Kidney capillary endothelial cell (primary cell): ENCODE measurements around the gene NDUFA6.

Source experiments
- DNase-seq: peaks from one replicate; pipeline ENCODE4 v3.0.0-alpha.2; 2018; ENCODE audit warnings: low spot score

NDUFA6 gene

DNA sequence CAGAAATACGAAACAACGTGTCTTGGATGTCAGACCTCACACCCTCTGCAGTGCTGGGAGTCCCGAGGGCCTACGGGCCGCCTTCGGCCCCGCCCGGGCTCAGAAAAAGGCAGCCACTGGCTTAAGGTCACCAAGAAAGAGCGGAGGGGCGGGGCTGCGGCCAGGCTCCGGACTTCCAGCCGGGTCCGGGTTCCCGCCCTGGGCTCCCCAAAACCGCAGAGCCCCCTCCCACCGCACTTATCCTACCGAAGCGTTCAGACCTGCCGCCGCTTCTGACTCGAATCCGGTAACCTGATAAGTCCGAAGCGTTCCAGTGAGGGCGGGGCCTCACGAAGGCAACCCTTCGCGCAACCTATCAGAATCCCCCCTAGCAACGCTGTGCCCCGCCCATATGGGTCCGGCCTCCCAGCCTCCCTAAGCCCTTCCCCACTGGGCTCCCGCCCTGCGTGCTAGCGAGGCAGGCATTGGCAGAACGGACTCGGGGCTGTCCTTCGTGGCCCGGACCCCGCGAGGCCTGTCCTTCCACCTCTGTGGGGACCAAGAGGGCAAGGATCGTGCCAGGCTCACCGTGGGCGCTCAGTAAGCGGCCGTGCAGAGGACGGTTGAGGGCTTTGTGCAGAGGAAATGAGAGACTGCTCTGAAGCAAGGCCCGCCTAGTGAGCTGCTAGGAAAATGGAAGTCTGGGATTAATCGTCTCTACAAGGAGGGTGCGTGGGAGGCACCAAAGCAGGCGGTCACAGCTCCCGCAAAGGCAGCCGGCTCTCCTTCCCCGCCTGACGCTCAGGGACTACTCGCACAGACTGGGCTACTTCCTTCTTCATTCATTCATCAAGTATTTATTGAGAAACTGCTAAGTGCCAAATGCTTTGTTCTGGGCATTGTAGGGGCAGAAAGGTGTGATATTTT, 19.8 kb downstream of the NDUFA6 start, which contains the start of gene NAGA:
TSS of gene NAGA (minus strand) at position 296 of the 906 bp plus-strand sequence. CDS start 515 bp downstream, outside the sequence.
- DNase-seq: peak; percentile 87

DNA sequence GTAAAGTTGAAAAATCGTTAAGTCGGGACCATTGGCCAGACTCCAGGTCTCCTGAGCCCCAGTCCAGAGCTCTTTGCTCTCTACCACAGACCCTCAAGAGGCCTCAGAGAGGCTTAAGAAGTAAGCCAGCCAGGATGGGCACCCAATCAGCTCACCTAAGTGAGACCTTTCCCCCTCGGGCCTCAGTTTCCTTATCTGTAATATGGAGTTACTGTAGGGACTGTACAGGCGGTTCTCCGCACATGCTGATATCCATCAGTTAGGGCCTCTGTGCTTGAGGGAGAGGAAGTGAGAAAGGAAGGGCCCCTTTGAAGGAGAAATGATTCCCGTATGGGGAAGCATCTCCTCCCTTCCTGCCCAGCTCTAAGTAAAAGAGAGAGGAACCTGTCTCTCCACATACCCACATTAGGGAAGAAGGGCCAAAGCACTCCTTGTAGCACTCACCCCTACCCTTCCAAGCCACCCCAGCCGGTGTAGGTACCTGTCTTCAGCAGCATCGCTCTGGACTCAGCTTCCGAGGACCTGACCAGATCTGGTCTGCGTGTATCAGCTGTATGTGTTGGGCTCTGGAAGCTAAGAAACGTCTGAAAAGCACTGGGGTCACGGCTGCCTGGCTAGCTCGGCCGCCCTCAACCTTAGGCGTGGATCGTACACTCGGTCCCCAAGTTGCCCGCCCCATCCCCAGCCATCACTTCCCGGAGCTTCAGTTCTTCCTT, 20.6 kb downstream of the NDUFA6 start:
- no peak for DNase-seq

DNA sequence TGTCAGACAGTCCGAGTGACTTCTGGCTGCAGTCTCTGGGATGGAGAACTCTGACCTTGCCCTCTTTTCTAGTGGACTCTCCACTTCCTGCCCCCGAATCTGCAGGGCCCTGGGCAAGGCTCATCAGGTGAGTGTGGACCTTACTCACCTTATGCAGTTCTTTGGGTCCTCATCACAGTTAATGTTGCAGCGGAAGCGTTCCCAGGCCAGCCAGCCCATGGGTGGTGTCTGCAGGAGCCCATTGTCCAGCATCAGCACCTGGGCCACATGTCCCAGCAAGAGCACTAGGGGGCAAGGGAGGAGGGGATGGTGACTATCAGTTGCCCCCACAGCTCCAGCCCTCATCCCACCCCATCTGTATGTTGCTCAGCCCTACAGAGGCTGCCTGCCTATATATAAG, 22.3 kb downstream of the NDUFA6 start:
- DNase-seq: no peak

DNA sequence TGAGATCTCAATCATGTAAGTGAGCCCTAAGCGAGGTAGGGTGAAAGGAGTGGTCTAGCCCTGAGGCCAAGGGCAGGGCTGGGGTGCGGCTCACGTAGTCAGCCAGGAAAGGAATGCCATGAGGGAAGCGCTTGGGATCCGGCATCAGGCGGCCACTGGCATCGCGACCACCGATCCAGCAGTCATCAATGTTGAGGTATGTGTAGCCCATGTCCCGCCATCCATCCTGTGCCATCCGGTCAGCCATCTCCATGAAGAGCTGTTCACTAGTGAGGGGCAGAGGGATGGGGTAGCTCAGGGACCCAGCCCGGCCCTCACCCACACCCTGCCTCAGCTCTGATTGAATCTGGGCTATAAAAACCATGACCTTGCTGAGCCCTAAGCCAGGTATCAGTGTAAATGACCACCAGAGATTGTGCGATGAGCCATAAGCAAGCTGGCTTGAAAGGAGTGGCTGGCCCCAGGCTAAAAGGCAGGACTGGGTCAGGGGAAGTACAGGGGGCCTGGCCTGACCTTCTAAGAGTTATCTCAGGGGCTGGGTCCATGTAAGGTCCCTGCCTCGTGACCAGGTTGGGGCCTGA, 22.8 kb downstream of the NDUFA6 start:
- DNase-seq: no peak

DNA sequence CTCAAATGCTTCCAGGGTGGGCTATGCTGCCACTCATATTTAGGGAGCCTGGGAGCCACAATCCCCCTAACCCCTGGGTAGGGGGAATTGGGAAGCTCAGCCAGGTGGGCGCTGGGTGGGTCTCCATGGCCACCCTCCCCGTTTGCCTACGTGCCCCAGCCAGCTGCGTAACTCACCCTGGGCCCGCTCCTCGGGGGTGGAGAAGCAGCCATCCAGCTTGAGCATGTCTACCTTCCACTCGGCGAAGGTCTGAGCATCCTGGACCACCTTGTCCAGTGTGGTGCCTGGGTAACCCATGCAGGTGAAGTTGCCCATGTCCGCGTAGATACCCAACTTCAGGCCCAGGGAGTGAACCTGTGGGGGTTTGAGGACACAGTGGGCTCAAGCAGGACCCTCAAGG, 23.6 kb downstream of the NDUFA6 start:
- DNase-seq: no peak

DNA sequence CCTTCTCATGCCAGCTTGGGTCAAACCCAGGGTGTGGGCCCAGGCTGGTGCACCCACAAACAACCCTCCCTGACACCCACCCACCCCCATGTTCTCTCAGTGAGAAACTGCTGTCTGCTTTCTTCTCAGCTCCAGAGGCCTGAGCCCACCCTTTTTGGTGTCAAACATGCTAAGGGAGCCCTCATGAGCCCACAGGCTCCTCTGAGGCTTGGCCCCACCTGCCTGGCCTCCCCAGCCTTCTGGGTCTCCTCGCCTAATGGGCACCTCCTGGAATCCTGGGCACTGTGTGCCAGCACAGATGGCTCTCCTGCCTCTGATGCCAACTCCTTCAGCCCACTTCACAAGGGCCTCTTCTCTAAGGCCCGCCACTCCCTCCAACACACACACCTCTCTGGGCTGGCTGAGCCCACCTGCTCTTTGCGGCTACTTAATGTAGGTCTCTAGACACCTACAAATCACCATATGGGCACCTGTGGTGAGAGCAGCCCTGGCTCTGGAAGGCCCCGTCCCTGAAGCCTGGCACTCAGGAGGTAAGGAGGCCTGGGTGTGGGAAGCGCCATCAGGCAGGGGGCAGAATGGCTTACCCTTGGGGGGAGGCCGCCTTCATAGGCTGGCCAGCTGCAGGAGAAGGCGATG, 24.3 kb downstream of the NDUFA6 start:
- no peak for DNase-seq

DNA sequence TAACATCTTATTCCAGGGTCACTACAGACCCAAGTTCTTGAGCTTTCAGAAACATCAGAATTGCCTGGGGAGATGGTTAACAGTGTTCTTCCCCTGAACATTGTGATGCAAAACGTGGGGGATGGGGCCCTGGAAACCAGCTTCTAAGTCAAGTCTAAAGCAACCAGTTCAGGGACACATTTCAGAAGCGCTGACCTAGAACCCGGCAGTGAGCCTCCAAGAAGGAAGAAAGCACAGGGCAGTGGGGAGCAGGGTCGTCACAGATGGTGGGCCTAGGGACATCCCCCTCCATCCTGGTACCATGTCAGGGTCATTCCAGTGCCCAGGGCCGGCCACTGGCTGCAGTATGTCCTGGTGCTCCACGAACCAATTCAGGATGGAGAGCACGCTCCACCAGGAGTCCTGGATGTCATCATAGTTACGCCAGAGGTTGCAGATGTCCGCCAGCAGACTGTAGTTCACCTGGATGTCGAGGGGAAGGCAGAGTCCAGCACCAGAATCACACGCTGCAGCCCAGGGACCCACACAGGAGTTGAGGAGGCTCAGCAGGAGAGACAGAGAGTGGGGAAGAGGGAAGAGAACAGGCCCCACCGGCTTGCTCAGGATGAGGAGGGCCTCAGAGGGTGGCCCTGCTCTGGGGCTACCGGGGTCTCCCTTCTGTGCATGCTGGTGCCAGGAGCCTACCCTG, 25.0 kb downstream of the NDUFA6 start:
- DNase-seq: no peak

DNA sequence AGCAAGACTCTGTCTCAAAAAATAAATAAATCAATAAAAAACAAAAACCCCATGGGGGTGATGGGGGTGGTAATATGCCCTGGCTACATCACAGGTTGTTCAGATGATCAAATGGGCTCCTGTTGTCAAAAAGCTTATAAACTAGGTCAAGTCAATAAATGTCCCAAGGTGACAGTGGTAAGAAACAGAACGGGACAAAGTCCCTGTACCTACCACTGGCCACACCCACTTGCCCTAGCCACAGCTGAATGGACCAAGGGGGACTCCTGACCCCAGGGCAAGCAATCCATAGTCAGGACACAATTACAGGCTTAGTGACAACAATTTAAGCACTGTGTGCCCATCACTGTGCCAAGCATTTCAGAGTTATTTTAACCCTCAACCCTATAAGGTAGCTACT, 25.9 kb downstream of the NDUFA6 start:
- DNase-seq: no peak

DNA sequence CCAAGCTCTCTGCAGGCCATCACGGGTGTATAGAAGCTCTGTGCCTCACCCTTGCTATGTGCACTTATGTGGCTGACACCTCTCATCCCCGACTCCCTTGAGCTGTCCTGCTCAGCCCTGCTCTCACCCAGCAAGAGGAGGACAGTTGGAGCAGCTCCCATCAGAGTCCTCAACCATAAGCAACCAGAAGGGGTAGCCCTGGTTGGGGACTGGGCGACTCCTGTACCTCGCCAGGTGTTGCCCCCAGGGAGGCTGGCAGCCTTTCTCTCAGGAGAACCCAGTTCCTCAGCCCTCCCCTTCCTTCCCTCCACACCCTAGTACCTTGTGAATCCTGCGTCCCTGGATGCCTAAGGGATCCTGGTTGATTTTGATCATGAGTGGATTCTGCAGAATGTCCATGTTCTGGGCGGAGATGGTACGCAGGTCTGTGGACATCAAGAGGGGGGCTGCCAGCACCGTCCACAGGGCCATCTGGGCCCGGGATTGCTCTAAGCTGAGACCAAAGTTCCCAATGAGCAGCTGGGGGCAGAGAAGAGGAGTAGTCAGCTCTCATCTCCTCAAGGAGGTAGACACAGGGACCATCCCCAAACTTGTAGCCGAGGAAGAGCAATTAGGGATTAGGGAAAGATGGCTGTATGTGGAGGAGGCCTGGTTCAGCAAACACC, 27.9 kb downstream of the NDUFA6 start:
- DNase-seq: no peak

DNA sequence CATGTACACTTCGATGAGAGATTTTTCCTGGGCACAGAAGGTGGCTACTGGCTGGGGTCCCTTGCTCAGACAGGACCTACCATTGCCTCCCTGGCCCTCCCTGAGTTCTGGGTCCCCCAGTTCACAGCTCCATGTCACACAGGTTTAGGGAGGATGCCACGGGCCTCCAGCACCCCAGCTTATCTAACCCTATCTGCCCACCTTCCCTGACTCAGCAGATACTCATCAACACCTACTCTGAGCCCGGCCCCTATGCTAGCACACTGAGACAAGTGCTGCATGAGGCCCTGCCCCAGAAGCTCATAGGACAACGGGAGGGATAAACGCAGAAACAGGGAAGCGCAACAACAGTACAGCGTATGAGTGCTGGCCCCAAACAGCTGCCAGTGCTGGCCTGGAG, 29.5 kb downstream of the NDUFA6 start:
- DNase-seq: no peak

DNA sequence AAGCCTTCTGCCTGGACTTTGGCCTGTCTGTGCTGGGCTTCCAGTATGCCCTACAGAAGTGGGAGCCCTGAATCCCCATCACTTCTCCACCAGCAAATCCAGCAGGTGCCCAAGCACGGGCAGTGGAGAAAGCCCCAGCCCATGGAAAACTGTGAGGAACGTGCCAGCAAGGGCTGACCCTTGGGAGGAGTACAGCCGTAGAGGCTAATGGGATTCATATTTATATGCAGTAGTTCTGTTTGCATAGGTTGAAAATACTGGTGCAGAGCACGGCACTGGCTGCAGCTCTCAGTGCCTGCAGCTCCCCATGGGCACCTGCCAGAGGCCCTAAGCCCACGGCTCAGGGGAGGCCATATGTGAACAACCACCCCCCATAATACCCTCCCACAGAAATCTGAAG, 30.1 kb downstream of the NDUFA6 start:
- DNase-seq: no peak

DNA sequence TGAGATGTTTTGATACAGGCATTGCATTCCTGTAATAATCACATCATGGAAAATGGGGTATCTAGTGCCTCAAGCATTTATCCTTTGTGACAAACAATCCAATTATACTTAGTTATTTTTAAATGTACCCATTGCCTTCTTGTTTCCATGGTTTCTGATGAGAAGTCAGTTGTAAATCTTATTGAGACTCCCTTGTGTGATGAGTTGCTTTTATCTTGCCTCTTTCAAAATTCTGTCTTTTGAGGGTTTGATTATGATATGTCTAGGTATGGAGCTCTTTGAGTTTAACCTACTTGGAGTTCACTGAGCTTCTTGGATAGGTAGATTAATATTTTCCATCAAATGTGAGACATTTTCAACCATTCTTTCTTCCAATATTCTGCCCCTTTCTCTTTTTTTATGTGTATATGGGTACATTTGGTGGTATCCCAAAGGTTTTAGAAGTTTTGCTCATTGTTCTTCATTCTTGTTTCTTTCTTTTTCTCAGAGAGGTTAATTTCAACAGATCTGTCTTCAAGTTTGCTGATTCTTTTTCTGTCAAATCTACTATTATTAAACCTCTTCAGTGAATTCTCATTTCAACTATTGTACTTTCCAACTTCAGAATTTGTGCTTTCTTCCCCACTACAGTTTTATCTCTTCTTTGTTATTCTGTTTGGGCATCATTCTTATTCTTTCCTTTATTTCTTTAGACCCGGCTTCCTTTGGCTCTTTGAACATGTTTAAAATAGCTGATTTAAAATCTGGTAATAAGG, 33.6 kb downstream of the NDUFA6 start:
- DNase-seq: no peak

DNA sequence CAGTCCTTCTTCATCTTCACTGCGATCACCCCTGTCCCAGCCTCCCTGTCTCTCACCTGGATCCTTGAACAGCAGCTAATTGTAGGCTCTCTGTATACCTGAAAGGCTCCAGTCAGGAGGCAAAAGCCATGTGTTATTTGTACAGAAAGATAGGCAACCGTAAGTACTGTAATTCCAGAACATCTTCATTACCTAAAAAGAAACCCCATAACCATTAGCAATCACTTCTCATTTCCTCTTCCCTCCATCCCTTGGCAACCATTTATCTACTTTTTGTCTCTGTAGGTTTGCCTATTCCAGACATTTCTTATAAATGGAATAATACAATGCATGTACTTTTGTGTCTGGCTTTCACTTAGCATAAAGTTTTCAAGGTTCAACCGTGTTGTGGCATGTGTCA, 37.8 kb downstream of the NDUFA6 start:
- no peak for DNase-seq

DNA sequence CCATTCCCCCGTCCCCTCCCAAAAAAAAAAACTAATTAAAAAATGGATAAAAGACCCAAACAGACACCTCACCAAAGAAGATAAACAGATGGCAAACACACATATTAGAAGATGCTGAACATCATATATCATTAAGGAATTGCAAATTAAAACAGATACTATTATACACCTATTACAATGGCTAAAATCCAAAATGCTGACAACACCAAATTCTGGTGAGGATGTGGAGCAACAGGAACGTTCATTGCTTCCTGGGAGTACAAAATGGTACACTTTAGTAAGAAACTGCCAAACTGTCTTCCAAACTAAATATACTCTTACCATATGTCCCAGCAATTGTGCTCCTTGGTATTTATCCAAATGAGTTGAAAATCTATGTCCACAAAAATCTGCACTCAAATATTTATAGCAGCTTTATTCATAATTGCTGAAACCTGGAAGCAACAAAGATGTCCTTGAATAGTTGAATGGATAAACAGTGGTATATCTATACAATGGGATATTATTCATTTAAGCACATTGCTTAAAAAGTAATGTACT, 39.9 kb downstream of the NDUFA6 start:
- DNase-seq: no peak

DNA sequence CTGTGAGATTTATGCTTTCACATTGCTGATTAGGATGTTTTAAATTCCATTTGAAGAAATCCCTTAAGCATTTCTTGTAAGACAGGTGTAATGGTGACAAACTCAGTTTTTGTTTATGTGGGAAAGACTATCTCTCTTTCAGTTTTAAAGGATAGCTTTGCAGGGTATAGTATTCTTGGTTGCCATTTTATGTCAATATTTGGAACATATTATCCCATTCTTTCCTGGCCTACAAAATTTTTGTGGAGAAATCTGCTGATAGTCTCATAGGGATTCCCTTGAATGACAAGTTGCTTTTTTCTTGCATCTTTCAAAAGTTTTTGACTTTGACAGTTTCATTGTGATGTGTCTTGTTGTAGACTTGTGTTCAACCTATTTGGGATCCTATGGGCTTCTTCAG, 48.8 kb downstream of the NDUFA6 start:
- no peak for DNase-seq

DNA sequence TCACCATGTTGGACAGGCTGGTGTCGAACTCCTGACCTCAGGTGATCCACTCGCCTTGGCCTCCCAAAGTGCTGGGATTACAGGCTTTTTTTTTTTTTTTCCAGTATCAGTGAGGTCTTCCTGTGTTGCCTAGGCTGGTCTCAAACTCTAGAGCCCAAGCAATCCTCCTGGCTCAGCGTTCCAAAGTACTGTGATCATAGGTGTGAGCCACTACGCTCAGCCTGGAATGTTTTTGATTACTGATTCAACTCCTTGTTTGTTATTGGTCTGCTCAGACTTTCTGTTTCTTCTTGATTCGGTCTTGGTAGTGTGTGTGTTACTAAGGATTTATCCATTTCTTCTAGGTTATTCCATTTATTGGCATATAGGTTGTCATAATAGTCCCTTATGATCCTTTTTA, 51.3 kb downstream of the NDUFA6 start:
- no peak for DNase-seq
